Suppressor macrophage (primary cell): ENCODE data around the gene DOLPP1.
"Not testable (repeated sequence)": the region's sequence is repeated elsewhere in the genome, so short reads cannot be mapped to it uniquely, and the experiment has no call there.

Experiments used
- DNase-seq, 4 experiments: peaks; one replicate each; pipeline ENCODE4 v3.0.0-alpha.2; 2020 to 2022

The DOLPP1 gene

DNA sequence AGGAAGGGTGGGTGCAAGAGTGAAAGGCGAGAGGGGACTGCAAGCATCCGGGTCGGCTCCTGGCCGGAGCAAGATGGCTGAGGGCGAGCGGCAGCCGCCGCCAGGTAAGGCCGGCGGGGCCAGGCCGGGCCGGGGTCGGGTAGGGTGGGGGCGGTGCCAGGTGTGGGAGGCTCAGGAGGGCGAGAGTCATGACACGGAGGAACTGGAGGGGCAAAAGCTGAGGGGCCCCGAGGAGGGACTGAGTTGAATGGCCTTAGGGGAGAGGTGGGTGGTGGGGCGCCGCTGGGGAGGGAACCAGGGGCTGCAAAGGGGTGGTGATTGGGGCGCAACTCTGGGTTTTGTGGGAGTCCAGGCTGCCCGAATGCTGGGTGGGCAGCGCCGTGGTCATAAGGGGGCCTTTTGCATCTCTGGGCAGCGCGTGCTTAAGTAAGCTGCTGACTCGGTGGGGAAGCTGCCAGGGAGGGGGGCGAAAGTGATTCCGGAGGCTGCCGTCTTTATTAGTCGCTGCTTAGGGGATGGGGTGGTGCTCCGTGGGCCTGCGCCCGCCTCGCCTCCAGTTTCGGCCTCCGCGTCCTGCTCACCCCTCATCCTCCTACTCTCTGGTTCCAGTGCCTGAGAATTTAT, 30.7 kb downstream of the DOLPP1 start:
- peak; percentile 30 to 56 (median 42) for DNase-seq

GRCh38 chr9:129112526-129112925, 31.6 kb downstream of the DOLPP1 start:
- DNase-seq = not testable (repeated sequence)

- peak; percentile 57 to 78 (median 76) for DNase-seq
Measured at GRCh38 chr9:129113645-129114304, 32.9 kb downstream of the DOLPP1 start.

GRCh38 chr9:129118799-129119198, 37.9 kb downstream of the DOLPP1 start:
- no peak for DNase-seq

GRCh38 chr9:129121483-129121882, 40.6 kb downstream of the DOLPP1 start:
- no peak for DNase-seq

DNA sequence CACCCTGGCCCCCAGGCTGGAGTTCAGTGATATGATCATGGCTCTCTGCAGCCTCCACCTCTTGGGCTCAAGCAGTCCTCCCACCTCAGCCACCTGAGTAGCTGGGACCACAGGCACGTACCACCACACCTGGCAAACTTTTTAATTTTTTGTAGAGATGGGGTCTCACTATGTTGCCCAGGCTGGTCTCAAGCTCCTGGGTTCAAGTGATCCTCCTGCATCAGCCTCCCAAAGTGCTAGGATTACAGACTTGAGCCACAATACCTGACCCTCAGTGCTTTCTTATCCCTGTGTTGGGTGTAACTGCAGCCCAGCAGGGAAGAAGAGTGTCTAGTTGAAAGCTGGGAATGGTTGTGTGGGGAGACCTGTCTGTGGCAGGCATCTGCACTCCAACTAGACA, 41.2 kb downstream of the DOLPP1 start:
- no peak for DNase-seq

- DNase-seq = not testable (repeated sequence)
Measured at GRCh38 chr9:129122976-129123375, 42.1 kb downstream of the DOLPP1 start.

GRCh38 chr9:129124506-129125069, 43.7 kb downstream of the DOLPP1 start:
- DNase-seq = no peak

GRCh38 chr9:129125478-129125877, 44.6 kb downstream of the DOLPP1 start:
- peak in 3 of 4 experiments; percentile 46 to 61 (median 58) for DNase-seq

DNA sequence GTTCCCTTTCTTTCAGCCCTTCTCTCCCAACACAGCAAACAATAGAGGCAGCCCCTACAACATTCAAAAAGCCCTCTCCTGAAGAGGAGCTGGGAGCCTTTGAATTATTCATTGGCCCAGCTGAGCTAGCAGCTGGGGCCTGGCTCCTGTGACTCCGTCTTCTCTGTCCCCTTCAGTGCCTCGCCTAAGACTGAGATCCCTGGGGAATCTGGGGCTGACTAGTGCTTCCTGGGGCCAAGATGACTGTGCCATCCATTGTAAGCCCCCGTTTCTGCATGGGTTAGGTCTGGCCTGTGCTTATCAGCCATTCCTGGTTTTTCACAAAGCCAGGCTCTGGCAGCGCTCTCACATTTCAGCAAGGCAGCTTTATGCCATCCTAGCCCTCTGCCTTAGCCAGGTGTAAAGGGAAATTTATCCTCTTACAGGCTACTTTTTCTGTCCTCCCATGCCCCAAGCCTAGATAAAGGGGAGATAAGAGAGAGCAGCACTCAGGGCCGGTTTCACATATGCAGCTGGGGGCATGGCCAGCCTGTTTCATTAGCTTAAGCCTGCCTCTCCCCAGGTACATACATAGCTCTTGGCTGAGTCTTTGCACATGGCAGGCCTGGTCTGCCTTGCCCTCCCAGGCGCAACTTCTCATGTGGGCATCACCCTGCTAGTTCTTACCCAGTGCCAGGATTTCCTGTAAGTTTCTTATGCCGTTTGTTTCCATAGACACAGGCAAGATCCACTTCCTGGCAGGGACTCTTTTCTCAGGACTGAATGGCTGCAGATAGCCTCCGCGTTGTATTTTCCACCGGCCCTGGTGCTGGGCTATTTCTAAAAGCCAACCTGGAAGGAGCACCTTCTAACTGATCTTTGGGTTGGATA, 46.1 kb downstream of the DOLPP1 start:
- DNase-seq = no peak

- DNase-seq = no peak
Measured at GRCh38 chr9:129128689-129129088, 47.8 kb downstream of the DOLPP1 start.

DNA sequence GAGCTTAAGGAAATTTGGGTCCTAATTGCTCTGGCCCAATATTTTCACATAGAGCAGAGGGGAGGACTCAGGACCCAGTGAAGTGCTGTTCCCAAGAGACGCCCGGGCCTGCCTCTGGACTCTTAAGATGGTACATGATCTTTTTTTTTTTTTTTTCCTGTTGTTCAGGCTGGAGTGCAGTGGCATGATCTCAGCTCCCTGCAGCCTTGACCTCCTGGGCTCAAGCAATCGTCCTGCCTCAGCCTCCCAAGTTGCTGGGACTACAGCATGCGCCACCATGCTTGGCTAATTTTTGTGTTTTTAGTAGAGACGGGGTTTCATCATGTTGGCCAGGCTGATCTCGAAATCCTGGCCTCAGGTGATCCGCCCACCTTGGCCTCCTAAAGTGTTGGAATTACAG, 49.4 kb downstream of the DOLPP1 start:
- DNase-seq = not testable (repeated sequence)

DNA sequence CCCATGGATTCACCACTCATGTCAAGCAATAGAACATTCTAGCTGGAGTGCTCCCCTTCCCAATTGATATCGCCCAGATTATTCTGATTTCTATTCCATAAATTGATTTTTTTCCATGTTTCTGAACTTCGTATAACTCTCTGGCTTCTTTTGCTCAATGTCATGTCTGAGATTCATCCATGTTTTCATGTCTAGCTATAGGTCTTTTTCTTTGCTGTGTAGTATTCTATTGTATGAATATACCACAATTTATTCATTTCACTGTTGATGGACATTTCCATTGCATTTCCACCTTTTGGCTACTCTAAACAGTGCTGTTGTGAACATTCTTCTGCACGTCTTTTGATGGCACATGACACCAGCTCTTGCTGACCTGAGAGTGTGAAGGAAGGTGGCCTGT, 49.9 kb downstream of the DOLPP1 start:
- DNase-seq = no peak

- peak; percentile 79 to 89 (median 84) for DNase-seq
Measured at GRCh38 chr9:129131300-129132145, 50.6 kb downstream of the DOLPP1 start.

- no peak for DNase-seq
Measured at GRCh38 chr9:129133082-129133481, 52.2 kb downstream of the DOLPP1 start.

GRCh38 chr9:129135476-129135875, 54.6 kb downstream of the DOLPP1 start:
- no peak for DNase-seq

DNA sequence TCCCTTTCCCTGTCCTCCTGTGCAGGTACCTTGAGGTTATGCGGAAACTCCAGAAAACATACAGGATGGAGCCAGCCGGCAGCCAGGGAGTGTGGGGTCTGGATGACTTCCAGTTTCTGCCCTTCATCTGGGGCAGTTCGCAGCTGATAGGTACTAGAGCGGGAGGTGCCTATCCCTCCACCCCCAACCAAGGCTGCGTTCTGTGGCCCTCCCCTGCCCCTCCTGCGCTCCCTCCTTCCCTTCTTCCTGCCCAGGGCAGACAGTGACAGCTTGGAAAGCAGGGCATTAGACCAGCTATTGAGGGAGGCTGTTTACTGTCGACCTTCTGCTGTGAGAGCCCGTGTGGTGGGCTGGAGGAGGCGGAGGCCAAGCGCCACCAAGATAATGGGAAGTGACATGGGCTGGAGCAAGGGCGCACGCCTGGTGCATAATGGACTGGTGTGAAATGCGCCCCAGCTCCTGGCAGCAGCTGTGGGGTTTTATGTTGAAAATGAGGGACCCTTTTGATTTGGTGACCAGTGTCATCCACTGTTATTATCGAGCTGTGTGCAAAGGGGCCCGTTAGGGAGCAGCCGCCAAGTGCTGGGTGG, 55.6 kb downstream of the DOLPP1 start:
- DNase-seq = no peak

DNA sequence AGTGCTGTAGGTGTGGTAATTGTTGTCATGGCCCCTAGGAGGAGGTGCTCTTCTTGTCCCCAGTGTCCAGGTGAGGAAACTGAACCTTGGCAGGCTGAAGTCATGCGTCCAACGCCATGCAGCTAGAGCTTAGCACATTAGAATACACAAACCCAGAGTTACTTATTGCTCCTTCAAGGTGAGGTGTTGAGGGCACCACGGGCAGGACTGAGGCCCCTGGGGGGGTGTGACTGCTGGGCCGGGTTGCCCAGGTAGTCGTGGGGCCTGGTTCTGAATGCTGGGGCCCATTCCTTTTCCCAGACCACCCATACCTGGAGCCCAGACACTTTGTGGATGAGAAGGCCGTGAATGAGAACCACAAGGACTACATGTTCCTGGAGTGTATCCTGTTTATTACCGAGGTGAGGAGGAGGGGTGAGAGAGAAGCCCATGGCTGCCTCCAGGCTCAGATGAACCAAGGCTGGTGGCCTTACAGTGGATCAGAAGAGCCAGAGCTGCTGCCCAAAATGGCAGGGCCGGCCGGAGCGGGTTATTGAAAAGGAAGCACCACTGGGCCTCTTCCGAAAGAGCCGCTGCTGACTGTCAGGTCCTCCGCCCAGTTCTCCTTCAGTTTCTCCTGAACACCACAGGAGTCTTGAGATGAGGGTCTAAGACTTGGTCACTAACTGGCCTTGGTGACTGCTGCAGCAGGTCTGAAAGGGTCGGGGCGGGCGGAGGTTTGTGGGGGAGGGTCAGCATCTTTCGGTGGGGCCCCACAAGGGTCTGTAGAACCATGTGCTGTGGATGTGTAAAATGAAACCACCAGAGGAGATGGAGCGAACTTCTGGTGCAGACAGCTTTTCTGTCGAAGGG, 56.6 kb downstream of the DOLPP1 start:
- DNase-seq = no peak

- DNase-seq = no peak
Measured at GRCh38 chr9:129138144-129138462, 57.2 kb downstream of the DOLPP1 start.

DNA sequence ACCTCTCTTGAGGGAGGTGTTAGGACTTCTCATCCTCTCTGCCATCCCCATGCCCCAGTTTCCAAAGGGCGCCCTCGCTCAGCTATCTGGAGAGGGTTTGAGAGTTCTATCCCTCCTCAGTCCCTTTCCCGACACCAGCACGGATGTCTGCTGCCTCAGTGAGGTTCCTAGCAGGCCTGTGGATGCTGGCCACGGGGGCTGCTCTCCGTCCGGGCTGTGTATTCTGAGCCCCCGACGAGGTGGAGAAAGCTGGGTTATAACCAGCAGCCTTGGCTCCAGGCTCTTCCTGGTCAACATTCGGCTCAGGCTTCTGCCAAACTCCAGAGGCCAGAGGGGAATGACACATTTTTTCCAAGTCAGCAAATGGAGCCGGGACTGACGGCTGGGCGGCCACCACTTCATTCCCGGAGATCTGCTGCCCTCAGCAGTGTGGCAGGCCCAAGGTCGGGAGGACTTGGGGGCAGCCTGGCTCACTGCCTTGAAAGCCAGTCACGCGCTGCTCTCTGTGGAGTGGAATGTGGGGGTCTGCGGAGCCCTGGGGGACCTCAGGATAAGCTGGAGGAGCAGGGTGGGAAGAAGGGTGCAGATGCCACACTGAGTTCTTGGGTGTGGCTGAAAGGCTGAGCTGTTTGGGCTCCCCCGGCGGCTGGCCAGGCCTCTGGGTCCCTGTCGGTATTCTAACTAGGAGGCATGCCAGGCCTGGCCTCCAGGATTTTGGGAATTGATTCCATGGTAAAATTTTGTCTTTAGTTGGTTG, 57.7 kb downstream of the DOLPP1 start:
- DNase-seq = no peak
